Lower leg skin (tissue), 4 donors: ENCODE results near the gene PTPN18. TPM values are rescaled to one million over a fixed set of nuclear protein-coding genes. Genes with fewer than 3 reads are reported as not detected.

Experiments used
- DNase-seq, 2 donors: peaks; one replicate each; pipeline ENCODE4 v3.0.0-alpha.2; 2019; ENCODE audit warnings: low spot score in 2 of 2
- H3K4me3 ChIP-seq: fragments of 200-600 bp; sonication (generic); 2 replicates; pipeline ENCODE4 v1.5.1; 2017; ENCODE audit warnings: mild to moderate bottlenecking, low read depth; ENCODE audit not compliant: poor library complexity, severe bottlenecking
- CTCF ChIP-seq, 3 donors: fragments of 450-650 bp; IDR thresholded peaks; one replicate each; pipeline ENCODE4 v1.5.1; 2016; ENCODE audit warnings: antibody characterized with exemption in 3 of 3, mild to moderate bottlenecking in 3 of 3, moderate library complexity in 2 of 3
- POLR2A ChIP-seq, 2 donors: fragments of 450-650 bp; IDR thresholded peaks; one replicate each; pipeline ENCODE4 v1.6.1; 2016 to 2017; ENCODE audit warnings: antibody characterized with exemption in 2 of 2, mild to moderate bottlenecking in 1 of 2, moderate library complexity in 1 of 2
- WGBS, 2 donors: methylation state at CpG; one replicate each; pipeline ENCODE4 v1.1.5; 2018; 5-methylcytosine and 5-hydroxymethylcytosine counted together
- intact Hi-C: fragments of 100-400 bp; cut with DNase I; formaldehyde crosslinking; loops from one replicate; pipeline ENCODE4 v1.15.0; 2023; ENCODE audit warnings: low total_unique reads
- total RNA-seq, 4 donors: library from RNA; depleted of rRNA; stranded (reverse); fragments of >200 nt; gene quantifications; one replicate each; pipeline ENCODE4 v1.1.0, GENCODE V29; 2016

PTPN18 gene
- total RNA-seq, 4 donors from 2014 or later = 18.7 to 31.1 (median 25.4) TPM

- no peak overlapping the region for H3K4me3 ChIP-seq
- TF ChIP-seq POLR2A (IDR thresholded peaks at IDR 0.05) = no peak
- no peak for TF ChIP-seq CTCF (IDR thresholded peaks at IDR 0.05)
- WGBS, 2 donors = 19 to 29% methylated on average over 28 to 29 of the region's 29 CpGs
- peak; percentile 79 to 95 for DNase-seq
- intact Hi-C loops = no loop called here
These were observed 18.8 kb upstream of the PTPN18 start for GRCh38 chr2:130336877-130337734.

GRCh38 chr2:130337735-130338325 lies 18.0 kb upstream of the PTPN18 start:
- DNase-seq = peak in 1 of 2 donors; percentile 12
- TF ChIP-seq CTCF (IDR thresholded peaks at IDR 0.05) = no peak
- no peak for TF ChIP-seq POLR2A (IDR thresholded peaks at IDR 0.05)
- intact Hi-C loops = no loop called here
- H3K4me3 ChIP-seq = no peak overlapping the region
- 70 to 73% methylated on average over 8 of the region's 8 CpGs for WGBS, 2 donors

GRCh38 chr2:130338793-130339345 lies 17.0 kb upstream of the PTPN18 start:
- no peak overlapping the region for H3K4me3 ChIP-seq
- TF ChIP-seq POLR2A (IDR thresholded peaks at IDR 0.05) (no peak), CTCF (IDR thresholded peaks at IDR 0.05) (no peak)
- DNase-seq = no peak
- intact Hi-C loops = no loop called here
- 93 to 95% methylated on average over 12 of the region's 12 CpGs for WGBS, 2 donors

GRCh38 chr2:130339885-130340745 lies 15.7 kb upstream of the PTPN18 start:
- TF ChIP-seq CTCF (IDR thresholded peaks at IDR 0.05) = no peak
- TF ChIP-seq POLR2A (IDR thresholded peaks at IDR 0.05) = no peak
- intact Hi-C loops = loop anchor here (10.0 kb wide), 2 partner anchors 155 to 735 kb away; partner anchors contain the start of genes MZT2B and SMPD4
- DNase-seq = no peak
- WGBS, 2 donors = 94 to 97% methylated on average over 10 of the region's 10 CpGs
- H3K4me3 ChIP-seq = no peak overlapping the region

- intact Hi-C loops = loop anchor here (10.0 kb wide), 2 partner anchors 157 to 733 kb away; partner anchors contain the start of genes MZT2B and SMPD4
- TF ChIP-seq POLR2A (IDR thresholded peaks at IDR 0.05) (no peak), CTCF (IDR thresholded peaks at IDR 0.05) (no peak)
- DNase-seq = peak in 1 of 2 donors; percentile 85
- peak overlapping the region; percentile 50 for H3K4me3 ChIP-seq
- 2 to 3% methylated on average over 13 to 24 of the region's 24 CpGs for WGBS, 2 donors
These were observed 14.3 kb upstream of the PTPN18 start for GRCh38 chr2:130341562-130342019.
